Stimulated activated CD8-positive, alpha-beta memory T cell treated with anti-CD3 and anti-CD28 coated beads, Interleukin-4, amount 100 ng/mL, for 1 hour (primary cell): ENCODE data around the gene VAMP3.
A peak's percentile ranks its signal among the peaks of the same experiment; 100 is the strongest.

Experiments
- DNase-seq, 2 donors: peaks; one replicate each; pipeline ENCODE4 v3.0.0-alpha.2; 2020; ENCODE audit warnings: low read depth in 2 of 2, low spot score in 1 of 2

Gene VAMP3

GRCh38 chr1:7810395-7810794 is 39.3 kb downstream of the VAMP3 start:
- no peak for DNase-seq

- DNase-seq: no peak
These were observed 40.4 kb downstream of the VAMP3 start for GRCh38 chr1:7811476-7811875.

GRCh38 chr1:7813677-7814373 is 42.7 kb downstream of the VAMP3 start:
- no peak for DNase-seq

DNA sequence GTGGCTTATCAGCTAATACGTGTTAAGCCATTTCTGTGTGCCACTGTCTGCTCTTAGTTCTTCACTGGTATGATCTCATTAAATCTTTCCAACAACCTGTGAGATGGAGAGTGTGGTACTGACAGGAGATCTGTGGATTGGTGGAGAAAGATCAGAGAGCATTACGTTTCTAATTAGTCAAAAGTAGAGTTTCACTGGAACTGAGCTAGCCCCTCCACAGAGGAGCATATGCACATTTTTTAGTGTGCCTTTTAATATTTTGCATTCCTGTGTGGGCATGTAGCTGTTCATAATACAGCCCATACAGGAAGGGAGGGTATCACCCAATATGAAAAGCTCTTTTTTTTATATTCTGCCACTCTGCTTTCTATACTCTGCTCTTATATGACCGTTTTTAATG is 50.2 kb downstream of the VAMP3 start:
- DNase-seq: no peak

DNA sequence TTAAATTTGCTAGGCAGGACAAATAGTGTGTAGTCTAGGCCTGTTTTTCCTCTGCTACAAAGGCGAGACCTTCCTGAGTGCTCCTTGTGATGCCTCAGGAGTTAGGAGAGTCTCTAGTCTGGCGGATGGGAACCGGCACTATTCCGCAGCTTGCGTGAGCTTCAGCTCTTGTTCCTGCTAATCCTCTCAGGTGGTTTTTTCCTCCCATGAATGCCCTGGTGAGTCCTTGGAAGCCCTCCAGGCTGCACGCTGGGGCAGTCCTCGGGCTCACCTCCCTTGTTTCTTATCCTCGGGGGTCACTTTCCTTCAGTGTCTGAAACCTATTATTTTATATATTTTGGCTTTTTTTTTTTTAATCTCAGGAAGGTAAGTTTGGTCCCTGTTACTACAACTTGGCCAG is 53.6 kb downstream of the VAMP3 start:
- no peak for DNase-seq

- DNase-seq: no peak
These were observed 55.3 kb downstream of the VAMP3 start for GRCh38 chr1:7826363-7826762.

- peak in 1 of 2 donors; percentile 7 for DNase-seq
These were observed 56.2 kb downstream of the VAMP3 start for GRCh38 chr1:7827126-7827955.
